H1 (cell line): ENCODE measurements around the gene UBE2D3. TPM values are rescaled to one million over a fixed set of nuclear protein-coding genes. Genes with fewer than 3 reads are reported as not detected.

Experiments used
- CTCF ChIA-PET: fragments of 300-600 bp; sonication (Branson Sonifier 250); formaldehyde crosslinking; loops from one replicate; lab custom pipeline; 2021; ENCODE audit not compliant: partially characterized antibody; lab: Charles Lee
- POLR2A ChIA-PET: fragments of 300-600 bp; sonication (Branson Sonifier 250); formaldehyde crosslinking; loops from one replicate; lab custom pipeline; 2021; ENCODE audit warnings: inconsistent platforms; ENCODE audit not compliant: partially characterized antibody; lab: Charles Lee
- DNase-seq, 2 experiments: peaks; one replicate each; pipeline versions ENCODE4 v3.0.0 to v3.0.0-alpha.2; 2010 to 2022; ENCODE audit warnings: low spot score in 2 of 2, low read depth in 1 of 2, mixed read lengths in 1 of 2
- FAIRE-seq: peaks from 2 replicates; lab custom pipeline; 2011; peaks lifted over from hg19 to GRCh38; lab: Jason Lieb, UNC
- H2AFZ ChIP-seq: 2 replicates; pipeline ENCODE4 v1.8.1; 2012; ENCODE audit warnings: low read length, inconsistent platforms
- H2AK5ac ChIP-seq: 2 replicates; pipeline ENCODE4 v1.6.1; 2013; ENCODE audit warnings: low read depth, low read length
- H2BK120ac ChIP-seq: replicated peaks from 2 replicates; pipeline ENCODE3; 2013; ENCODE audit warnings: low read depth, low read length, inconsistent platforms
- H2BK12ac ChIP-seq: 2 replicates; pipeline ENCODE4 v1.6.1; 2013; ENCODE audit warnings: low read depth, low read length
- H2BK15ac ChIP-seq: 2 replicates; pipeline ENCODE4 v1.6.1; 2013; ENCODE audit warnings: low read length
- H2BK20ac ChIP-seq: 2 replicates; pipeline ENCODE4 v1.6.1; 2013; ENCODE audit warnings: low read length
- H2BK5ac ChIP-seq: 2 replicates; pipeline ENCODE4 v1.6.1; 2013; ENCODE audit warnings: low read depth, low read length
- H3K14ac ChIP-seq: 2 replicates; pipeline ENCODE4 v1.6.1; 2013; ENCODE audit warnings: inconsistent platforms; ENCODE audit not compliant: insufficient read length
- H3K18ac ChIP-seq: 2 replicates; pipeline ENCODE4 v1.6.1; 2013; ENCODE audit warnings: low read length; ENCODE audit errors: extremely low read depth
- H3K23ac ChIP-seq: 2 replicates; pipeline ENCODE4 v1.6.1; 2013; ENCODE audit warnings: inconsistent platforms; ENCODE audit not compliant: insufficient read length
- H3K23me2 ChIP-seq: 2 replicates; pipeline ENCODE4 v1.6.1; 2013; ENCODE audit warnings: low read depth, low read length
- H3K27ac ChIP-seq: 2 replicates; pipeline ENCODE4 v1.6.1; 2011; ENCODE audit warnings: low read depth, low read length, inconsistent platforms
- H3K27me3 ChIP-seq, 4 experiments: replicated peaks in 1 of 4; 1 replicate in 1 of 4; 2 replicates in 3 of 4; pipeline versions ENCODE4 v1.6.1 to v1.8.1; 2011 to 2013; ENCODE audit warnings: low read length in 3 of 4, mild to moderate bottlenecking in 3 of 4, inconsistent platforms in 2 of 4, mixed read lengths in 2 of 4, moderate library complexity in 1 of 4; ENCODE audit not compliant: control insufficient read depth in 3 of 4, insufficient read depth in 3 of 4; ENCODE audit errors: extremely low read depth in 1 of 4
- H3K36me3 ChIP-seq, 4 experiments: 2 replicates each; pipeline versions ENCODE4 v1.6.1 to v1.8.1; 2011 to 2013; ENCODE audit warnings: mild to moderate bottlenecking in 4 of 4, low read length in 3 of 4, moderate library complexity in 2 of 4, control low read depth in 1 of 4, inconsistent platforms in 1 of 4; ENCODE audit not compliant: insufficient read depth in 4 of 4, control insufficient read depth in 2 of 4
- H3K4ac ChIP-seq: replicated peaks from 2 replicates; pipeline ENCODE3; 2013; ENCODE audit warnings: low read length, low read depth, mixed read lengths, inconsistent platforms; ENCODE audit not compliant: insufficient read length
- H3K4me1 ChIP-seq, 4 experiments: replicated peaks in 1 of 4; 1 replicate in 1 of 4; 2 replicates in 3 of 4; pipeline versions ENCODE4 v1.6.1 to v1.8.1; 2011 to 2013; ENCODE audit warnings: low read length in 3 of 4, inconsistent platforms in 2 of 4, mixed read lengths in 1 of 4; ENCODE audit not compliant: insufficient read depth in 4 of 4, control insufficient read depth in 3 of 4
- H3K4me2 ChIP-seq, 2 experiments: 2 replicates each; pipeline versions ENCODE4 v1.6.1 to v1.8.1; 2011 to 2013; ENCODE audit warnings: low read depth in 2 of 2, low read length in 2 of 2, control low read depth in 1 of 2, inconsistent platforms in 1 of 2, mild to moderate bottlenecking in 1 of 2; ENCODE audit not compliant: insufficient read depth in 1 of 2
- H3K4me3 ChIP-seq, 4 experiments: fragments of 200-600, 300-600 bp in 1 of 4; sonication (generic), shearing (Covaris generic), sonication (Bioruptor Twin) in 1 of 4; 2 replicates each; pipeline versions ENCODE4 v1.5.1 to v1.8.1; 2011 to 2016; ENCODE audit warnings: low read length in 4 of 4, low read depth in 3 of 4, control low read depth in 2 of 4, inconsistent platforms in 2 of 4, mild to moderate bottlenecking in 2 of 4, mixed read lengths in 1 of 4, moderate library complexity in 1 of 4; ENCODE audit not compliant: insufficient read depth in 2 of 4; ENCODE audit errors: extremely low read depth in 1 of 4
- H3K56ac ChIP-seq: replicated peaks from 2 replicates; pipeline ENCODE3; 2013; ENCODE audit warnings: low read depth, mild to moderate bottlenecking, mixed read lengths, low read length, inconsistent platforms; ENCODE audit not compliant: insufficient read length
- H3K79me1 ChIP-seq: 2 replicates; pipeline ENCODE4 v1.6.1; 2013; ENCODE audit warnings: low read depth, low read length, control low read depth
- H3K79me2 ChIP-seq, 2 experiments: 2 replicates each; pipeline versions ENCODE4 v1.6.1 to v1.8.1; 2012 to 2013; ENCODE audit warnings: low read length in 2 of 2, mild to moderate bottlenecking in 2 of 2, inconsistent platforms in 1 of 2; ENCODE audit not compliant: insufficient read depth in 2 of 2, control insufficient read depth in 1 of 2
- H3K9ac ChIP-seq, 4 experiments: replicated peaks in 1 of 4; 1 replicate in 1 of 4; 2 replicates in 3 of 4; pipeline versions ENCODE4 v1.6.1 to v1.8.1; 2011 to 2013; ENCODE audit warnings: low read depth in 3 of 4, low read length in 3 of 4, control low read depth in 2 of 4, mild to moderate bottlenecking in 2 of 4, moderate library complexity in 2 of 4, inconsistent platforms in 1 of 4; ENCODE audit errors: extremely low read depth in 1 of 4
- H3K9me3 ChIP-seq, 2 experiments: 2 replicates each; pipeline versions ENCODE4 v1.6.1 to v1.8.1; 2012 to 2013; ENCODE audit warnings: mild to moderate bottlenecking in 2 of 2, moderate library complexity in 2 of 2, control low read depth in 1 of 2, inconsistent platforms in 1 of 2, low read depth in 1 of 2, low read length in 1 of 2, mixed read lengths in 1 of 2; ENCODE audit not compliant: insufficient read depth in 2 of 2
- H4K20me1 ChIP-seq, 2 experiments: replicated peaks in 1 of 2; 2 replicates each; pipeline versions ENCODE3 to v1.8.1; 2011 to 2013; ENCODE audit warnings: inconsistent platforms in 2 of 2, low read length in 2 of 2, mild to moderate bottlenecking in 1 of 2; ENCODE audit not compliant: insufficient read depth in 2 of 2, control insufficient read depth in 1 of 2
- H4K5ac ChIP-seq: 2 replicates; pipeline ENCODE4 v1.6.1; 2013; ENCODE audit warnings: low read length, low read depth, mixed read lengths, inconsistent platforms; ENCODE audit not compliant: insufficient read length
- H4K8ac ChIP-seq: 2 replicates; pipeline ENCODE4 v1.8.0; 2013; ENCODE audit warnings: mild to moderate bottlenecking, moderate library complexity, low read length, inconsistent platforms; ENCODE audit not compliant: insufficient read depth; ENCODE audit errors: extremely low read depth
- H4K91ac ChIP-seq: replicated peaks from 2 replicates; pipeline ENCODE3; 2013; ENCODE audit warnings: low read length, mixed read lengths, inconsistent platforms; ENCODE audit not compliant: insufficient read length
- BCL11A ChIP-seq, 2 experiments: IDR thresholded peaks; one replicate each; pipeline ENCODE4 v1.6.1; 2011; ENCODE audit warnings: low read depth in 2 of 2, low read length in 2 of 2, mild to moderate bottlenecking in 2 of 2
- CHD2 ChIP-seq: IDR thresholded peaks from 2 replicates; pipeline ENCODE4 v1.6.1; 2012; ENCODE audit warnings: low read length, improper control_type of control experiment
- CREB1 ChIP-seq: IDR thresholded peaks from 2 replicates; pipeline ENCODE4 v1.6.1; 2012; ENCODE audit warnings: inconsistent platforms
- EP300 ChIP-seq, 2 experiments: IDR thresholded peaks; 1 replicate in 1 of 2; 2 replicates in 1 of 2; pipeline ENCODE4 v1.6.1; 2011 to 2012; ENCODE audit warnings: low read depth in 2 of 2, low read length in 2 of 2, mild to moderate bottlenecking in 2 of 2, borderline replicate concordance in 1 of 2, inconsistent platforms in 1 of 2, moderate library complexity in 1 of 2
- EZH2 ChIP-seq: fragments of 200-600 bp; sonication (generic); IDR thresholded peaks from 2 replicates; pipeline ENCODE4 v1.7.1; 2012; ENCODE audit warnings: low read depth, mild to moderate bottlenecking, moderate library complexity, low read length, inconsistent platforms; ENCODE audit not compliant: severe bottlenecking
- JUN ChIP-seq: IDR thresholded peaks from 2 replicates; pipeline ENCODE4 v1.6.1; 2011; ENCODE audit warnings: low read depth, mild to moderate bottlenecking, improper control_type of control experiment, low read length
- MAFK ChIP-seq: IDR thresholded peaks from 2 replicates; pipeline ENCODE4 v1.6.1; 2012; ENCODE audit warnings: low read depth, mild to moderate bottlenecking, improper control_type of control experiment, low read length
- NRF1 ChIP-seq: IDR thresholded peaks from 2 replicates; pipeline ENCODE4 v1.6.1; 2011; ENCODE audit warnings: mild to moderate bottlenecking, low read depth, low read length, improper control_type of control experiment
- POLR2AphosphoS5 ChIP-seq: IDR thresholded peaks from 2 replicates; pipeline ENCODE4 v1.6.1; 2011; ENCODE audit warnings: low read depth, low read length
- RAD21 ChIP-seq, 2 experiments: IDR thresholded peaks in 1 of 2; conservative IDR thresholded peaks in 1 of 2; 2 replicates each; pipeline ENCODE4 v1.6.1; 2011; ENCODE audit warnings: low read depth in 2 of 2, low read length in 2 of 2, improper control_type of control experiment in 1 of 2, inconsistent platforms in 1 of 2, mild to moderate bottlenecking in 1 of 2, moderate library complexity in 1 of 2
- SP1 ChIP-seq: IDR thresholded peaks from 2 replicates; pipeline ENCODE4 v1.6.1; 2011; ENCODE audit warnings: low read depth, low read length
- SRF ChIP-seq: IDR thresholded peaks from 2 replicates; pipeline ENCODE4 v1.6.1; 2011; ENCODE audit warnings: mild to moderate bottlenecking, low read depth, low read length, moderate library complexity
- TBP ChIP-seq: IDR thresholded peaks from 2 replicates; pipeline ENCODE4 v1.6.1; 2011; ENCODE audit warnings: low read depth, low read length, improper control_type of control experiment
- WGBS, 2 experiments: shearing (Covaris generic) in 1 of 2; methylation state at CpG; one replicate each; pipeline versions ENCODE4 v1.1.6 to v1.1.7; 2013 to 2015; ENCODE audit warnings: low lambda C conversion rate in 2 of 2, mixed read lengths in 2 of 2, inconsistent platforms in 1 of 2, low coverage in 1 of 2, missing lambda C conversion rate in 1 of 2; ENCODE audit not compliant: insufficient replicate concordance in 2 of 2, insufficient coverage in 1 of 2, insufficient read length in 1 of 2; ENCODE audit errors: extremely low coverage in 1 of 2, missing lambda C conversion rate in 1 of 2; 5-methylcytosine and 5-hydroxymethylcytosine counted together
- polyA plus RNA-seq, 7 experiments: library from polyadenylated mRNA; depleted of rRNA in 3 of 7; stranded (reverse) in 5 of 7; unstranded in 2 of 7; fragments of >200 nt in 5 of 7; fragments of 200-250 nt in 2 of 7; gene quantifications; 1 replicate in 5 of 7; 2 replicates in 1 of 7; 4 replicates in 1 of 7; pipeline versions ENCODE4 v1.2.1 to v1.2.3, GENCODE V29; 2011 to 2013; ENCODE audit warnings: missing spikeins in 2 of 7, mixed read lengths in 2 of 7
- total RNA-seq: library from RNA; stranded (reverse); fragmentation: NEBNext Ultra II Directional; extraction: Animal tissue kit (Norgen Biotek cat#: 25700); gene quantifications from 2 replicates; pipeline ENCODE4 v1.2.1, GENCODE V29; 2021

Gene UBE2D3
- total and polyA plus RNA-seq, 2 of the 8 experiments (the other 6 are each of a cell fraction or from before 2014, with no cell fraction given) = 396 to 544 TPM

DNA sequence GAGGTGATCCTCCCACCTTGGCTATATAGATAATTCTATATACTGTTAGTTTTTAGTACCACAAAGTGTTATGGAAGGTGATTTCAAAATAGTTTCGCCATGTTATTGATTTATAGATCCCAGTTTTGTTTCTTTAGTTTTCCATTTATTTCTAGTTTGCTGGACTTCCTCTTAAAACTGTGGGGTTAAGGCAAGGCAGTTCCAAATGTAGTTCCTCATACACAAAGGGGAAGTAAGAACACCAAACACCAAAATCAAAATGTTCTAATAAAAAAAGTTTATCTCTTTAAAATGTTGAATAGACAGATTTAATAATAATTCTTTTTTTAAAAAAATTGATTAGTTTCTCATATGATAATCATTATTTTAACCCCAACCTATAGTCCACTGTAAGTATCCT, 34.7 kb upstream of the UBE2D3 start:
- Histone ChIP-seq H3K4me3 (no peak overlapping the region), H3K79me1 (no peaks in the 10 kb centered on the region), H3K23ac (no peak overlapping the region), H3K4me2 (no peak overlapping the region), H3K56ac (no peak overlapping the region), H2BK20ac (no peak overlapping the region), H3K36me3 (peaks cover 0 to 5% (median 2%) of the 10 kb centered on the region in 4 experiments; a peak in 2 of 8 replicates), H2AK5ac (no peak overlapping the region), H2BK12ac (no peak overlapping the region), H3K4ac (no peak overlapping the region), H2BK5ac (no peak overlapping the region), H3K27me3 (no peaks in the 10 kb centered on the region), H2AFZ (no peak overlapping the region), H3K4me1 (no peaks in the 10 kb centered on the region), H3K79me2 (peaks cover 0 to 39% of the 10 kb centered on the region in 2 experiments; a peak in 2 of 4 replicates), H3K18ac (no peak overlapping the region), H4K91ac (no peak overlapping the region), H4K5ac (no peak overlapping the region), H3K23me2 (no peaks in the 10 kb centered on the region), H4K8ac (no peak overlapping the region), H2BK15ac (no peak overlapping the region), H4K20me1 (no peaks in the 10 kb centered on the region), H3K27ac (no peak overlapping the region), H2BK120ac (no peak overlapping the region), H3K9me3 (peaks cover 5 to 7% of the 10 kb centered on the region in 2 experiments; a peak in 2 of 4 replicates), H3K14ac (no peak overlapping the region), H3K9ac (no peak overlapping the region)
- ChIA-PET POLR2A (interaction anchor here (1.0 to 1.4 kb wide), 2 partner anchors 34 kb away, joined by 3 to 4 read pairs; no protein-coding TSS in a partner anchor), CTCF (no interaction called here)
- WGBS, 2 experiments = 89% methylated on average over 1 of the region's 1 CpG; no CpG with 5 or more reads in 1 of the 2 experiments
- DNase-seq (no peak), FAIRE-seq (no peak)
- TF ChIP-seq NRF1 (no peak), CHD2 (no peak), TBP (no peak), SRF (no peak), SP1 (no peak), BCL11A (IDR thresholded peaks at IDR 0.05; ENCODE audit: low read depth in 2 of 2, low read length in 2 of 2) (no peak), RAD21 (IDR thresholded peaks at IDR 0.05 in 1 of 2, conservative IDR thresholded peaks at IDR 0.05 in 1 of 2; ENCODE audit: low read depth in 2 of 2, low read length in 2 of 2) (no peak), JUN (no peak), POLR2AphosphoS5 (no peak), CREB1 (no peak), EZH2 (no peak), MAFK (no peak), EP300 (IDR thresholded peaks at IDR 0.05; ENCODE audit: borderline replicate concordance in 1 of 2, low read depth in 2 of 2, low read length in 2 of 2) (no peak)
